Measurements from ENCODE around the gene SLC13A4. TPM values are rescaled to one million over a fixed set of nuclear protein-coding genes. Genes with fewer than 3 reads are reported as not detected.
A peak's percentile ranks its signal among the peaks of the same experiment; 100 is the strongest.

Gene SLC13A4
- total and polyA plus RNA-seq, 2 of the 13 experiments (the other 11 are each of a cell fraction or from before 2014, with no cell fraction given), result 0.04 TPM; not detected in 1

GRCh38 chr7:135662373-135663114 lies 65.4 kb downstream of the SLC13A4 start, which contains the start of gene STMP1 (continued):
- TF ChIP-seq NFE2 (CRISPR knock-in tag; IDR thresholded peaks at IDR 0.05) (no peak), DR1 (CRISPR knock-in tag; IDR thresholded peaks at IDR 0.05) (peak; percentile 78), SIN3A (IDR thresholded peaks at IDR 0.05; ENCODE audit: borderline replicate concordance, low read depth, low read length) (peak; percentile 17; the same call in 1 of the 2 replicates), KDM4B (CRISPR knock-in tag; IDR thresholded peaks at IDR 0.05) (0 out of 2 replicates have a peak, but pooled peaks have one; percentile 65), ZEB1 (IDR thresholded peaks at IDR 0.05; ENCODE audit: insufficient replicate concordance, low read depth) (no peak), ZMYM4 (CRISPR knock-in tag; IDR thresholded peaks at IDR 0.05) (peak; percentile 94), EP300 (IDR thresholded peaks at IDR 0.05; ENCODE audit: low read depth in 2 of 2, low read length in 2 of 2) (no peak), EP300 (CRISPR knock-in tag; IDR thresholded peaks at IDR 0.05; ENCODE audit: borderline replicate concordance) (0 out of 2 replicates have a peak, but pooled peaks have one; percentile 35), CHCHD3 (CRISPR knock-in tag; IDR thresholded peaks at IDR 0.05) (no peak), ZNF772 (CRISPR knock-in tag; IDR thresholded peaks at IDR 0.05) (peak; percentile 95), AHDC1 (CRISPR knock-in tag; IDR thresholded peaks at IDR 0.05; ENCODE audit: borderline replicate concordance) (0 out of 2 replicates have a peak, but pooled peaks have one; percentile 12), ZNF232 (CRISPR knock-in tag; IDR thresholded peaks at IDR 0.05; ENCODE audit: borderline replicate concordance) (peak; percentile 65; the same call in 1 of the 2 replicates), ZNF503 (CRISPR knock-in tag; IDR thresholded peaks at IDR 0.05) (peak; percentile 65), ZNF597 (CRISPR knock-in tag; IDR thresholded peaks at IDR 0.05) (0 out of 2 replicates have a peak, but pooled peaks have one; percentile 39), RBM22 (optimal IDR thresholded peaks at IDR 0.05; ENCODE audit: low read length) (no peak), REST (IDR thresholded peaks at IDR 0.05; ENCODE audit: borderline replicate concordance in 1 of 2, low read depth in 1 of 2, low read length in 2 of 2) (peak in 1 of 2 experiments; percentile 33; a peak in 1 of 4 replicates)

Data from HepG2 (cell line).